AG09319 (cell line): ENCODE results near the gene CAMK2D.
"Not testable (repeated sequence)": the region's sequence is repeated elsewhere in the genome, so short reads cannot be mapped to it uniquely, and the experiment has no call there.

ENCODE experiments used
- DNase-seq: peaks from one replicate; pipeline ENCODE4 v3.0.0-alpha.2; 2010; ENCODE audit warnings: low read depth; ENCODE audit errors: extremely low read depth
- TF ChIP-seq, protein P1 (sequence below): IDR thresholded peaks from 2 replicates; pipeline ENCODE4 v1.5.1; 2011; ENCODE audit warnings: low read depth, mild to moderate bottlenecking, inconsistent platforms, low read length, moderate library complexity

Gene CAMK2D

GRCh38 chr4:113707048-113707447, 54.5 kb downstream of the CAMK2D start:
- TF ChIP-seq, protein P1, sequence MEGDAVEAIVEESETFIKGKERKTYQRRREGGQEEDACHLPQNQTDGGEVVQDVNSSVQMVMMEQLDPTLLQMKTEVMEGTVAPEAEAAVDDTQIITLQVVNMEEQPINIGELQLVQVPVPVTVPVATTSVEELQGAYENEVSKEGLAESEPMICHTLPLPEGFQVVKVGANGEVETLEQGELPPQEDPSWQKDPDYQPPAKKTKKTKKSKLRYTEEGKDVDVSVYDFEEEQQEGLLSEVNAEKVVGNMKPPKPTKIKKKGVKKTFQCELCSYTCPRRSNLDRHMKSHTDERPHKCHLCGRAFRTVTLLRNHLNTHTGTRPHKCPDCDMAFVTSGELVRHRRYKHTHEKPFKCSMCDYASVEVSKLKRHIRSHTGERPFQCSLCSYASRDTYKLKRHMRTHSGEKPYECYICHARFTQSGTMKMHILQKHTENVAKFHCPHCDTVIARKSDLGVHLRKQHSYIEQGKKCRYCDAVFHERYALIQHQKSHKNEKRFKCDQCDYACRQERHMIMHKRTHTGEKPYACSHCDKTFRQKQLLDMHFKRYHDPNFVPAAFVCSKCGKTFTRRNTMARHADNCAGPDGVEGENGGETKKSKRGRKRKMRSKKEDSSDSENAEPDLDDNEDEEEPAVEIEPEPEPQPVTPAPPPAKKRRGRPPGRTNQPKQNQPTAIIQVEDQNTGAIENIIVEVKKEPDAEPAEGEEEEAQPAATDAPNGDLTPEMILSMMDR, result no peak
- DNase-seq, result no peak

- DNase-seq, result not testable (repeated sequence)
These were observed 56.4 kb downstream of the CAMK2D start for GRCh38 chr4:113705097-113705496.

DNA sequence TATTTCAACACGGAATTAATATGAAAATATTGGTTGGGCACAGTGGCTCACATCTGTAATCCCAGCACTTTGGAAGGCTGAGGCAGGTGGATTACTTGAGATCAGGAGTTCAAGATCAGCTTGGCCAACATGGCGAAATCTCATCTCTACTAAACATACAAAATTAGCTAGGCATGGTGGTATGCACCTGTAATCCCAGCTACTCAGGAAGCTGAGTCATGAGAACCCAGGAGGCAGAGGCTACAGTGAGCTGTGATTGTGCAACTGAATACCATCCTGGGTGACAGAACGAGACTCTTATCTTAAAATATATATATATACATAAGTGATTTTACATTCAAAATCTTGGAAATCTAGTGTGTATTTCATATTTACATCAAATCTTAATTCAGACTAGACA, 58.9 kb downstream of the CAMK2D start:
- not testable (repeated sequence) for DNase-seq

DNA sequence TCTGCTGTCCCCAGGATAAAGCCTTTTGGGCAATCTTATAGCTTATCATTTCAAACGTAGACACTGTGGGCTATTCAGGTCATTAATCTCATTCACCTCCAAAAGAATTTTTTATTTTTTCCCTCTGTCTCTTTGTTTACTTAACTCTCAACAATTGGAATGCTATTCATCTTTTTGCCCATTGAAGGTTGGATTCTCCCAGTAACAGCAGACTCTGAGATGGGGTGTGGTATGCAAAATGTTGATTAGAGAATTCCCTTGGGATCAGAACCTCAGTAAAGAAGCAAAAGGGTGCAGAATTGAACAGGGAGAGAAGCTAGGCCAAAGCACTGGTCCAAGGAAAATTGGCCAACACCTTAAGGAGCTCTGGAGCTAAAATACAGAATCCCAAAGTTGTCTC, 60.4 kb downstream of the CAMK2D start:
- TF ChIP-seq, protein P1, result no peak
- no peak for DNase-seq

- no peak for DNase-seq
- TF ChIP-seq, protein P1, result no peak
These were observed 60.9 kb downstream of the CAMK2D start for GRCh38 chr4:113700602-113701150.

- no peak for DNase-seq
- TF ChIP-seq, protein P1, result no peak
These were observed 61.8 kb downstream of the CAMK2D start for GRCh38 chr4:113699772-113700171.

DNA sequence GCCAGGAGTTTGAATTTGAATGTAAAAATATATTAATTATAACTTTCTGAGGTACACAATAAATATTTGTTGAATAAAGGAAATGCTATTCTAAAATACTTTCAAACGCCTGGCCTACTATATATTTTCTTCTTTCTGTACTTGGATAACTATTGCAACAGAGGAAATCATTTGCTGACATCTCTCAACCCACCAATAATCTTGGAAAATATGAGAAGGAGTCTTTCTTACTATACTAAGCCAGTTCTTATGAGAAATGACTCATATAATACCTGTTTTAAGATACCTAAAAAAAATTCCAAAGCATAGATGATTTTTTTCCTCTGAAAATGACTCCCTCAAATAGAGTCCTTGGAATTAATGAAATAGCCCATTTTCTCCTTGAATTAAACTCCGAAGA, 64.1 kb downstream of the CAMK2D start:
- no peak for DNase-seq
- TF ChIP-seq, protein P1, result no peak

DNA sequence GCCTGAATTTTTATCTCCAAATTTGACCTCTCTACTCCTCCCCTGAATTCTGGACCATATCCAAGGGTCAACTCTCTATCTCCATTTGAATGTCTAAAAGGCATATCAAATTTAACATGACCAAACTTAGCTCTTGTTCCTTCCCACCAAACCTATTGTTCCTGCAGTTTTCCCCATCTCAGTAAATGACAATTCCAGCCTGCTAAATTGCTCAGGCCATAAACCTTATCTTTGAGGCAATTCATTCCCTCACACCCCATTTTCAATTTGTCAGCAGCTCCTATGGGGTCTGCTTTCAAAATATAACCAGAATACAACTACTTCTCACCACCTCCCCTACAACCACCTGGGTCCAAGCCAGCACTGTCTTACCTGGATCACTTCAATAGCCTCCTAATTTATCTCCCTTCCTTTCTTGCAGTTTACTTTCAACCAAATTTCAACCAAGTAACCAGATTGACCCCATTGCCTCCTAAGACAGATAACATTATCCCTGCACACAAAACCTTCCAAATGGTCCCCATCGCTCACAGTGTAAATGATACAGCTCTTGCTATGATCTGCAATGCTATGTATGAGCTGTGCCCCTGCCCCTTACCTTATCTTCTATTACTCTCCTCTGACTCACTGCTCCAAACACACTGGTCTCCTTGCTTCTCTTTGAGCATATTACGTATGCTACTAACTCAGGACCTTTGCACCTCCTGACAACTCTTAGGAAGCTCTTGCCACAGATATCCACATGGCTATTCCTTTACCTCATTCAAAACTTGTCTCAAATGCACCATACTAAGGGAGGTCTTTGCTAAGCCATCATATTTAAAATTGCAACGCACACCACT, 66.0 kb downstream of the CAMK2D start:
- no peak for DNase-seq

More for the DNA sequence above, 66.0 kb downstream of the CAMK2D start:
- TF ChIP-seq, protein P1, result no peak
